GM12864 (cell line): ENCODE measurements around the gene SYT13.
A peak's percentile ranks its signal among the peaks of the same experiment; 100 is the strongest.

ENCODE experiments used
- DNase-seq: peaks from one replicate; pipeline ENCODE4 v3.0.0-alpha.2; 2011; ENCODE audit warnings: low read depth
- H3K4me3 ChIP-seq: 2 replicates; pipeline ENCODE4 v1.5.1; 2011; ENCODE audit warnings: mild to moderate bottlenecking, low read depth, low read length, control low read depth
- CTCF ChIP-seq: IDR thresholded peaks from 2 replicates; pipeline ENCODE4 v1.5.1; 2011; ENCODE audit warnings: low read depth, mild to moderate bottlenecking, moderate library complexity, low read length, control low read depth, inconsistent platforms; ENCODE audit errors: missing control alignments

SYT13 gene, protein sequence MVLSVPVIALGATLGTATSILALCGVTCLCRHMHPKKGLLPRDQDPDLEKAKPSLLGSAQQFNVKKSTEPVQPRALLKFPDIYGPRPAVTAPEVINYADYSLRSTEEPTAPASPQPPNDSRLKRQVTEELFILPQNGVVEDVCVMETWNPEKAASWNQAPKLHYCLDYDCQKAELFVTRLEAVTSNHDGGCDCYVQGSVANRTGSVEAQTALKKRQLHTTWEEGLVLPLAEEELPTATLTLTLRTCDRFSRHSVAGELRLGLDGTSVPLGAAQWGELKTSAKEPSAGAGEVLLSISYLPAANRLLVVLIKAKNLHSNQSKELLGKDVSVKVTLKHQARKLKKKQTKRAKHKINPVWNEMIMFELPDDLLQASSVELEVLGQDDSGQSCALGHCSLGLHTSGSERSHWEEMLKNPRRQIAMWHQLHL

GRCh38 chr11:45285930-45286632 is at the start of gene SYT13:
TSS of gene SYT13 (minus strand) at chr11:45286341. CDS start at chr11:45286207, 134 bp downstream.
- no peak for DNase-seq
- H3K4me3 ChIP-seq: no peak within 1 kb of the TSS
- no peak for TF ChIP-seq CTCF

DNA sequence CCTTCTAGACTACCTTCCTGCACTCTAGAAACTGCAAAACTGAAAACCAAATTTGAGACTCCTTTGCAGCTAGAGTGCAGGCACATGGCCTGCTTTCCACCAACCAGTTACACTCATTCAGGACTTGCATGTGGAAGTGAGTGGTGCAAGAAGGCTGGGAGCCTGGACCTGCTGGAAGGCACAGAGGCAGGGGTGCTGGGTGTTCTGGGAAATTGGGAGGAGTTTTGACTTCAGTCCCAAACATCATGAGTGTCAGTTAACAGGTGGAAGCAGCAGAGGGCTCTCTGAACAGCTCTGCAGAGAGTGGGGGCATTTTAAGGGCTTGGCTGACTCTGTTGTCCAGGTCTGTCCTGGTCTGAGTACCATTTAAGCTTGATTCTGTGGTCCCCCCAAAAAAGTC is 49.3 kb upstream of the SYT13 start:
- H3K4me3 ChIP-seq: no peak overlapping the region
- TF ChIP-seq CTCF: no peak
- no peak for DNase-seq

- no peak overlapping the region for H3K4me3 ChIP-seq
- TF ChIP-seq CTCF: no peak
- no peak for DNase-seq
These were observed 48.7 kb upstream of the SYT13 start for GRCh38 chr11:45334836-45335235.

- TF ChIP-seq CTCF: no peak
- no peak overlapping the region for H3K4me3 ChIP-seq
- no peak for DNase-seq
These were observed 48.3 kb upstream of the SYT13 start for GRCh38 chr11:45334410-45334809.

DNA sequence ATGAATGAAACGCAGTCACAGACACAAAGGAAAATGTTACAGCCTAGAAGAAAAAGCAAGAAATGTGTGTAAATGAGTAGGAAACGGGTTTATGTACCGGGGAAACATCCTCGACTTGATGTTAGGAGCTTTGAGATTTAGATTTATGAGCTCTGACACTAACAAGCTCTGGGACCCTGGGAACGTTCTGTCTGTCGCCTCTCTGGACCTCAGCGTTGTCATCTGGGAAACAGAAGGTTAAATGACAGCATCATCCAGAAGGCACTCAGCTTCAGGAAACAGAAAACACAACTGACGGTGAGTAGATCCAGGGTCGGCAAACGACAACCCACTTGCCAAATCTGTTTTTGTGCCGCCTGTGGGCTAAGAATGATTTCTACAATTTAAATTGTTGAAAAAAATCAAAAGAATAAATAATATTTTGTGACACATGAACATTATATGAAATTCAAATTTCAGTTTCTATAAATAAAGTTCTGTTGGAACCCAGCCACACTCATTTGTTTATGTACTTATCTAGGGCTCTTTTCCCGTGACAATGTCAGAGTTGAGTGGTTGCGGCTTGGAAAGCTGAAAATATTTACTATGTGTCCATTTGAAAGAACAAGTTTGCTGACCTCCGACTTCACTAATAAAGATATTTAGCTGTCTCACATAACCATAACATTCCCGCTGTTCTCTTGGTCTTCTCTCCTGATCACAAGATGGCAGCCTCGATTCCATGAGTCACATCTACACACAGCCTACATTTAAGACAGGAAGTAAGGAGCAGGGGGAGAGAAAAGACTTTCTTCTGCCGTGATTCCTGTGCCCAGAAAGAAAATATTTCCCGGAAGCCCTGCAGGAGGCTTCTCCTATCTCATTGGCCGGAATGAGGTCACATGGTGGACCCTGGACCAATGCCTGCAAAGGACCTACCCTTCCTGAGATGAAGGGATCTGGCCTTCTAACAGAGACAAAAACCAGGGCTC is 47.1 kb upstream of the SYT13 start:
- H3K4me3 ChIP-seq: no peak overlapping the region
- DNase-seq: no peak
- no peak for TF ChIP-seq CTCF

DNA sequence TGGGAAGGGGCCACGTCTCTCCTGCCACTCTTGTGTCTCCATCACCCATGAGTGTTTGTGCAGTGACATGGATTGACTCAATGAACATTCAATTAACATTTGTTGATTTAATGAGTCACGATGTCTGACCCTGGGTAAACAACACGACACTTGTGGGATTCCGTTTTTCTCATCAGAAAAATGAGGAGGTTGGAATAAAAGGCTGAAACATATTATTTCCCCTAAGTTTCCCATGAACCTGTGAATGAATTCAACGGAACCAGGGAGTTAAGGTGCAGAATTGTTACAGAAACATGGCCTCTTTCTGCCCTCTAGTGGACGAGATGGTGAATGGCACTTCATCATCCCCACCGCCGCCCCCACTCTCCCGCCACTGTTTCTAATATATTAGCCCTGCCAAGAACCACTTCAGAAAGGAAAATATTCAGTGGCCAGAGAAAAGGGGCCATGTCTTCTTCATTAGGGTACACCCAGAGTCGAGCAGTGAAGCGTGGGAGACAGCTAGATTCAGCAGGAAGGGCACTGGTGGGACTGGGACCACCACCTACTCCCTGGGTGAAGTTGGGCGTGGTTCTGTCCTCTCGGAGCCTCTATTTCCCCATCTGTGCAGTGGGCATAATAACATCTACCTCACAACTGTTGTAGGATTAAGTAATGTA is 46.3 kb upstream of the SYT13 start:
- DNase-seq: no peak
- H3K4me3 ChIP-seq: no peak overlapping the region
- peak; percentile 77 for TF ChIP-seq CTCF
